K562 (cell line): Measurements from ENCODE around the gene VWF.

Experiments
- BCLAF1 ChIP-seq, 2 experiments: fragments of 450-650 bp in 1 of 2; IDR thresholded peaks; 2 replicates each; pipeline ENCODE4 v1.6.1; 2011 to 2017; ENCODE audit warnings: low read depth in 2 of 2, antibody characterized with exemption in 1 of 2, borderline replicate concordance in 1 of 2, low read length in 1 of 2, mild to moderate bottlenecking in 1 of 2, mixed read lengths in 1 of 2; ENCODE audit not compliant: control insufficient read depth in 1 of 2
- CREB3 ChIP-seq: fragments of 450-650 bp; conservative IDR thresholded peaks from 2 replicates; pipeline ENCODE4 v1.6.1; 2016; ENCODE audit warnings: missing genetic modification characterization, low read depth, mild to moderate bottlenecking, missing compliant biosample characterization, moderate library complexity
- HDAC2 ChIP-seq: fragments of 450-650 bp; IDR thresholded peaks from 2 replicates; pipeline ENCODE4 v1.6.1; 2016; ENCODE audit warnings: mild to moderate bottlenecking
- RNF2 ChIP-seq: sonication (generic); IDR thresholded peaks from 2 replicates; pipeline ENCODE4 v1.6.1; 2016
- ZNF232 ChIP-seq: sonication (generic); formaldehyde crosslinking; IDR thresholded peaks from 2 replicates; pipeline ENCODE4 v1.8.0; 2022; ENCODE audit warnings: mild to moderate bottlenecking, missing genetic modification reagents
- TF ChIP-seq, protein P1 (sequence below), 2 experiments: fragments of 450-650 bp; conservative IDR thresholded peaks; 2 replicates each; pipeline ENCODE4 v1.6.1; 2017; ENCODE audit warnings: mild to moderate bottlenecking in 2 of 2, moderate library complexity in 2 of 2

DNA sequence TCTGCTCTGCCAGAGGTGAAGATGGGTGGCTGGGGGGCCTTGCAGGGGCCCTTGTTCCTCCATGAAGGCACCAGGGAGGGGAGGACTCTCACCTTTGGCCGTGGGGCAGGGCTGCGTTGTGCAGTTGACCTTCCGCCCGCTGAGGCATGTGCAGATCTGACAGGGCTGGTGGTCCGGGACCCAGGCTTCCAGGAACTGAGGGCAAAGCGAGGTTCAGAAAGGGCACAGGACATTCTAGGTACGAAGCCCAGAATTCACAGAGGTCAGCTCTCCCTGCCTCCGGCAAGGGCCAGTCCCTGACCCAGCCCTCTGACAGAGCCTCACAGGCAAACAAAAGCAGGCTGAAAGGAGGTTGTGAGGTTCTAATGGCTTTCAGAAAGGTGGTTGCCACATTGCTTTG is 139.0 kb downstream of the VWF start:
- TF ChIP-seq, protein P1, sequence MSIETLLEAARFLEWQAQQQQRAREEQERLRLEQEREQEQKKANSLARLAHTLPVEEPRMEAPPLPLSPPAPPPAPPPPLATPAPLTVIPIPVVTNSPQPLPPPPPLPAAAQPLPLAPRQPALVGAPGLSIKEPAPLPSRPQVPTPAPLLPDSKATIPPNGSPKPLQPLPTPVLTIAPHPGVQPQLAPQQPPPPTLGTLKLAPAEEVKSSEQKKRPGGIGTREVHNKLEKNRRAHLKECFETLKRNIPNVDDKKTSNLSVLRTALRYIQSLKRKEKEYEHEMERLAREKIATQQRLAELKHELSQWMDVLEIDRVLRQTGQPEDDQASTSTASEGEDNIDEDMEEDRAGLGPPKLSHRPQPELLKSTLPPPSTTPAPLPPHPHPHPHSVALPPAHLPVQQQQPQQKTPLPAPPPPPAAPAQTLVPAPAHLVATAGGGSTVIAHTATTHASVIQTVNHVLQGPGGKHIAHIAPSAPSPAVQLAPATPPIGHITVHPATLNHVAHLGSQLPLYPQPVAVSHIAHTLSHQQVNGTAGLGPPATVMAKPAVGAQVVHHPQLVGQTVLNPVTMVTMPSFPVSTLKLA (conservative IDR thresholded peaks at IDR 0.05): no peak
- TF ChIP-seq RNF2 (no peak), HDAC2 (no peak), CREB3 (tag) (no peak), BCLAF1 (IDR thresholded peaks at IDR 0.05; ENCODE audit: borderline replicate concordance in 1 of 2, control insufficient read depth in 1 of 2, low read depth in 2 of 2, low read length in 1 of 2) (no peak), ZNF232 (CRISPR knock-in tag) (no peak)
